Mucosa of rectum (tissue), 2 donors: ENCODE data around the gene ANP32B.
"Not testable (repeated sequence)": the region's sequence is repeated elsewhere in the genome, so short reads cannot be mapped to it uniquely, and the experiment has no call there.

ENCODE experiments used
- H3K27ac ChIP-seq, 2 donors: one replicate each; pipeline ENCODE4 v1.7.0; 2013; ENCODE audit warnings: inconsistent platforms in 2 of 2, low read depth in 2 of 2, low read length in 2 of 2
- H3K27me3 ChIP-seq, 2 donors: one replicate each; pipeline ENCODE4 v1.7.0; 2013; ENCODE audit warnings: low read length in 2 of 2; ENCODE audit not compliant: control insufficient read depth in 2 of 2, insufficient read depth in 2 of 2
- H3K36me3 ChIP-seq, 2 donors: one replicate each; pipeline ENCODE4 v1.7.0; 2013; ENCODE audit warnings: low read length in 2 of 2; ENCODE audit not compliant: control insufficient read depth in 2 of 2, insufficient read depth in 2 of 2
- H3K4me1 ChIP-seq, 2 donors: one replicate each; pipeline ENCODE4 v1.7.0; 2013; ENCODE audit warnings: low read length in 2 of 2, mild to moderate bottlenecking in 1 of 2; ENCODE audit not compliant: control insufficient read depth in 2 of 2, insufficient read depth in 2 of 2
- H3K4me3 ChIP-seq, 2 donors: one replicate each; pipeline ENCODE4 v1.7.0; 2013; ENCODE audit warnings: low read length in 2 of 2
- H3K9ac ChIP-seq, 2 donors: one replicate each; pipeline ENCODE4 v1.7.0; 2013; ENCODE audit warnings: low read length in 2 of 2, low read depth in 1 of 2, mild to moderate bottlenecking in 1 of 2
- H3K9me3 ChIP-seq, 2 donors: one replicate each; pipeline ENCODE4 v1.7.0; 2013; ENCODE audit warnings: low read length in 2 of 2; ENCODE audit not compliant: control insufficient read depth in 2 of 2
- donor health status: healthy.
- donor health status: Normal muscosa, but diverticular disease.

ANP32B gene

DNA sequence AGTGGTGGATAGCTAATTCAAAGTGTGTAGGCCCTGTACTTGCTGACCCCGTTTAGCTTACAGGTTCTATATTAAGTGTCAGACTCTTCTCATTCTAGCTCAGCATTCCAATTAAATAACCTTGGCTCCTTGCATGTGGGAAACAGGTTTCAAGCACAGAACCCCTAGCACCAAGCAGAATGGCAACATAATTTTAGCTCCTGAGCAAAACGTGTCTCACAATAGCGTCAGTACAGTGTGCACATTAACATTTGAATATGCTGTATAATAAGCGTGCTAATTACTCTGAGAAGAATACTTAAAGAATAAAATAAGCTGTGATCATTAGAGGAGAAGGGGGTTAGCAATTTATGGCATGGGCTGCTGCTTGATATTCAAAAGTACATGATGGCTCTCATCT is 21.0 kb upstream of the ANP32B start:
- no peak overlapping the region for H3K9ac ChIP-seq
- H3K9me3 ChIP-seq: no peaks in the 10 kb centered on the region
- H3K27ac ChIP-seq: no peak overlapping the region
- no peaks in the 10 kb centered on the region for H3K4me1 ChIP-seq
- H3K36me3 ChIP-seq: no peaks in the 10 kb centered on the region
- H3K27me3 ChIP-seq: peaks cover 0 to 2% of the 10 kb centered on the region in 2 donors
- no peak overlapping the region for H3K4me3 ChIP-seq

DNA sequence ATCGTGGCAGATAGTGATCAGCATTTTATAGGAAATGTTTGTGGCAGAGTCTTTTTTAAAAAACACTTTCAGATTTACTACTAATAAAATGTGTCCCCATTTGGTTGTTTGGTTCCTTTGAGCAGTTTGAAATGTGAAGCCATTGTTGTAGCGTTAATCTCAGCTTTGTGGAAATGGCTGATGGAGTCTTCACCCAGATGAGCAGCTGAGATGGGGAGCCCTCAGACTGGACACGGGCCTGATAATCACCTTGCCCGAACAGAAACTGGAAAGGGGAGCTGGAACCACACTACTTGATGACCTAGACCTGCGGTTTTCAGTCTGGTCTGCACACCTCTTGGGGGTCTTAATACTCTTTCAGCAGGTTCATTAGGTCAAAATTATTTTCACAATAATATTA is 20.6 kb upstream of the ANP32B start:
- peaks cover 0 to 2% of the 10 kb centered on the region in 2 donors for H3K27me3 ChIP-seq
- H3K36me3 ChIP-seq: no peaks in the 10 kb centered on the region
- H3K4me1 ChIP-seq: no peaks in the 10 kb centered on the region
- no peak overlapping the region for H3K4me3 ChIP-seq
- no peak overlapping the region for H3K9ac ChIP-seq
- no peaks in the 10 kb centered on the region for H3K9me3 ChIP-seq
- H3K27ac ChIP-seq: no peak overlapping the region

DNA sequence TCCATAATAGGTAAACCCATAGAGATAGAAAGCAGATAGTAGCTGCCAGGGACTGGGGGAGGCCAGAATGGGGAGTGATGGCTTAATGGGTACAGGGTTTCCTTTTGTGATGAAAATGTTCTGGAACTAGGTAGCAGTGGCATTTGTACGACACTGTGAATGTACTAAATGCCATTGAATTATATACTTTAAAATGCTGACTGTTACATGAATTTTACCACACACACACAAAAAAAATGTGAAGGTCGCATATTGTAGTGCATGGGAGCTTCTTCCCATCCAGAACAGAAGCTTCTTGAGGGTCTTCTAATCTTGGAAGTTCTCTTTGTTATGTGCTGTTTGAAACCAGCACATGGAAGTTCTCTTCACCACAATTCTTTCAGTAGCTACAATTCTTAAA is 19.9 kb upstream of the ANP32B start:
- H3K4me3 ChIP-seq: no peak overlapping the region
- H3K27me3 ChIP-seq: peaks cover 0 to 2% of the 10 kb centered on the region in 2 donors
- no peaks in the 10 kb centered on the region for H3K9me3 ChIP-seq
- no peaks in the 10 kb centered on the region for H3K4me1 ChIP-seq
- no peak overlapping the region for H3K27ac ChIP-seq
- H3K9ac ChIP-seq: no peak overlapping the region
- H3K36me3 ChIP-seq: no peaks in the 10 kb centered on the region

DNA sequence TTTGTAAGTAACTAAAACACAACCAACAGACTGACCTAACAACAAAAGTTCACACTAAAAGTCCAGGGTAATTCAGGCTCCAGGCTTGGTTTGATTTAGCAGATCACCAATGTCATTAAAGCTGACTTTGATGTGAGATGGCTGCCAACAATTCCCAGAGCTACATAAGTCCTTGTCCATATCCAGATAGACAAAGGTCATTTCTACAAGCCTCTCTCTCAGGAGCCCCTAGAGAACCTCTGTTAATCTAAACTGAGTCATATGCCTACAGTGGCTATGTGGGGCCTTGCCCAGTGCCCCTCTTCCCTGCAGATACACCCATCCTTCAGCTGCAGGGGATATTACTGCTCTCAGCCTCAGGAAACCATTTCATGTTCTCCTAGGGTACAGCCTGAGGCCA is 18.2 kb upstream of the ANP32B start:
- no peaks in the 10 kb centered on the region for H3K36me3 ChIP-seq
- no peak overlapping the region for H3K27ac ChIP-seq
- no peaks in the 10 kb centered on the region for H3K9me3 ChIP-seq
- no peak overlapping the region for H3K4me3 ChIP-seq
- no peaks in the 10 kb centered on the region for H3K4me1 ChIP-seq
- H3K9ac ChIP-seq: no peak overlapping the region
- H3K27me3 ChIP-seq: peaks cover 0 to under 1% of the 10 kb centered on the region in 2 donors

DNA sequence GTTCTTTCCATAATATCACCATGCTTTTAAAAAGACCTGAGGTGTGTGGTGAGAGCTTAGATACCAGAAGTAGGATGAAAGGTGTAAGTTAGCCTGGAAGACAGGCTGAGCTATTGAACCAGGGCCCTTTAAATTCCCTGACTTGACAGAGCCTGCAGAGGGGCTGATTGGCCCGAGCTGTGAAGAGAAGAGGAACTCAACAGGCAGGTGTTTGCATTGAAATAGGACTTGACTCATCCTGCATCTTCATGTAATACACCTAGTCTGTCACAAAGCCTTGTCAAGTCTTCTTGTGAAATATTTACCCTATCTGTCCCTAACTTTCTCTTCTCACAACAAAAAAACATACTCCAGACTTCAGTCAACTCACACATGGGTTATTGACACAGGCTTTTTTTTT is 16.6 kb upstream of the ANP32B start:
- H3K27ac ChIP-seq: no peak overlapping the region
- H3K36me3 ChIP-seq: no peaks in the 10 kb centered on the region
- no peaks in the 10 kb centered on the region for H3K27me3 ChIP-seq
- no peaks in the 10 kb centered on the region for H3K9me3 ChIP-seq
- H3K4me1 ChIP-seq: no peaks in the 10 kb centered on the region
- no peak overlapping the region for H3K9ac ChIP-seq
- no peak overlapping the region for H3K4me3 ChIP-seq

DNA sequence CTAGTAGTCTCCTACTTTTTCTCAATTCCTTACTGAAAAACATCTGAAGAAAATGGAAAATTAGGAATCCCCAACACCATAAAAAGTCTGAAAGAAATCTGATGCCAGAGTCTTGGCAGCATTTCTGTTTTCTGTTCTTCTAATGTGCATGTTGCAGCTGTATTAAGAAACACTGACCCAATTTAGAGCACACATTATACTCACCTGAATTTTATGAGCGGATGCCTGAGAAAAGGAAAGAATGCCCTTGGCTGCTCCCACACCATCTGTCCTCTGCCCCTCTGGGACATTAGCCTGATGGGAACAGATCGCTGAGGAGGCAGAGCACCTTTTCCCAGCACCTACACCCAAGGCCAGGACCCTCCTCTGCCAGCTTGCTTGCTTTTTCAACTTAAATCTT is 14.1 kb upstream of the ANP32B start:
- H3K4me1 ChIP-seq: no peaks in the 10 kb centered on the region

DNA sequence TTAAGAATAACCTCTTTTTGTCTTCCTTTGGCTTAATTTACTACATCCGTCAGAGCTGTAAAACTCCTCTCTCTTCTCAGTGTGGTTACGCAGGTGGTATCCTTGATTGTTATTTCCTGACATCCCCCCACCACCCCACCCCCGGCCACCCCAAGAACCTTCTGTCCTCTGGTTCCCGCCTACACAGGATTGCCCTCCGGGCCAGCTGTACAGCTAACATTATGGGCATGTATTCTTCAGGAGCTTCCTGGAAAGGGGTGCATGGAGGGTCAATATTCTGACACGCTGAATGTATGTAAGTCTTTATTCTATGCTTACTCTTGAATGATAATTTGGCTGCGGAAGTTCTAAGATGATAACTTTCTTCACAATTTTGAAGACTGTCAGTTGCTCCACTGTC is 13.0 kb upstream of the ANP32B start:
- Histone ChIP-seq H3K27ac (no peak overlapping the region), H3K9me3 (no peaks in the 10 kb centered on the region), H3K4me3 (no peak overlapping the region), H3K36me3 (no peaks in the 10 kb centered on the region), H3K4me1 (no peaks in the 10 kb centered on the region), H3K9ac (no peak overlapping the region), H3K27me3 (no peaks in the 10 kb centered on the region)

More for the DNA sequence above, 14.1 kb upstream of the ANP32B start:
- Histone ChIP-seq H3K9ac (no peak overlapping the region), H3K9me3 (no peaks in the 10 kb centered on the region), H3K27ac (no peak overlapping the region), H3K27me3 (no peaks in the 10 kb centered on the region), H3K36me3 (no peaks in the 10 kb centered on the region), H3K4me3 (no peak overlapping the region)

DNA sequence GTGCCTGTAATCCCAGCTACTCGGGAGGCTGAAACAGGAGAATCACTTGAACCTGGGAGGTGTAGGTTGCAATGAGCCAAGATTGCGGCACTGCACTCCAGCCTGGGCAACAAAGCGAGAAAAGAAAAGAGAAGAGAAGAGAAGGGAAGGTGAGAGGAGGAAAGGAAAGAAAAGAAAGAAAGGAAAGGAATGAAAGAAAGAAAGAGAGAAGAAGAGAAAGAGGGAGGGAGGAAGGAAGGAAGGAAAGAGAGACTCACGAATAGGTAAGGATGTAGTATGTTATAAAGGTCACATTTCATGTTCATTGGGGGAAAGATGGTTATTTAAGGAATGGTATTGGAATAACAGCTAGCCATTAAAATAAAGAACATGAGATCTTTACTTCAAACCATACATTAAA is 10.4 kb upstream of the ANP32B start:
- H3K4me3 ChIP-seq: no peak overlapping the region
- H3K9me3 ChIP-seq: no peaks in the 10 kb centered on the region
- H3K27ac ChIP-seq: no peak overlapping the region
- H3K9ac ChIP-seq: no peak overlapping the region
- H3K4me1 ChIP-seq: no peaks in the 10 kb centered on the region
- H3K27me3 ChIP-seq: no peaks in the 10 kb centered on the region
- no peaks in the 10 kb centered on the region for H3K36me3 ChIP-seq

DNA sequence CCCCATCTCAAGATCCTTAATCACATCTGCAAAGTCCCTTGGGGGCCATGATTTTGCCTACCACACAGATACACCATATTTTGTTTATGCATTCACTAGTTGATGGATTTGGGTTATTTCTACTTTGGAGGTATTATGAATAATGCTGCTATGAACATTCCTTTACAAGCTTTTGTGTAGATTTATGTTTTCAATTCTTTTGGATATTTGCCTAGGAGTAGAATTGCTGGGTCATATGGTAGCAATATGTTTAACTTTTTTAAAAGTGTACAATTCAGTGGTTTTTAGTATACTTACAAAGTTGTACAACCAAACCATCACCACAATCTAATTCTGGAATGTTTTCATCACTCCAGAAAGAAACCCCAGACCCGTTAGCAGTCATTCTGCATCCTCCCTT is 7.8 kb upstream of the ANP32B start:
- no peak overlapping the region for H3K4me3 ChIP-seq
- no peak overlapping the region for H3K27ac ChIP-seq
- no peaks in the 10 kb centered on the region for H3K9me3 ChIP-seq
- H3K4me1 ChIP-seq: peaks cover 0 to 2% of the 10 kb centered on the region in 2 donors
- no peak overlapping the region for H3K9ac ChIP-seq
- H3K27me3 ChIP-seq: no peaks in the 10 kb centered on the region
- H3K36me3 ChIP-seq: no peaks in the 10 kb centered on the region

DNA sequence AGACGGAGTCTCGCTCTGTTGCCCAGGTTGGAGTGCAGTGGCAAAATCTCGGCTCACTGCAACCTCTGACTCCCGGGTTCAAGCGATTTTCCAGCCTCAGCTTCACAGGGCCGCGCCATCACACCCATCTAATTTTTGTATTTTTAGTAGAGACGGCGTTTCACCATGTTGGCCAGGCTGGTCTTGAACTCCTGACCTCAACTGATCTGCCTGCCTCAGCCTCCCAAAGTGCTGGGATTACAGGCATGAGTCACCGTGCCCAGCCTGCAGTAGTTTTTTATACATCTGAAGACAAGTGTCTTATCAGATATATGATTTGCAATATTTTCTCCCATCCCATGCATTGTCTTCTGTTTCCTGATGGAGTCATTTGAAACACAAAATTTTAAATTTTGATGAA is 6.5 kb upstream of the ANP32B start:
- H3K27me3 ChIP-seq, H3K36me3 ChIP-seq, H3K9ac ChIP-seq, H3K9me3 ChIP-seq, H3K27ac ChIP-seq, H3K4me3 ChIP-seq, H3K4me1 ChIP-seq: not testable (repeated sequence)
